ENCODE results near the gene PIBF1. TPM values are rescaled to one million over a fixed set of nuclear protein-coding genes. Genes with fewer than 3 reads are reported as not detected.
"Not testable (repeated sequence)": the region's sequence is repeated elsewhere in the genome, so short reads cannot be mapped to it uniquely, and the experiment has no call there.

The PIBF1 gene
- total RNA-seq, 1 donor from 2014 or later: 28.3 TPM

- no peak for TF ChIP-seq CTCF (IDR thresholded peaks at IDR 0.05)
- H3K4me3 ChIP-seq: no peak overlapping the region
- DNase-seq (no peak), ATAC-seq (peak; percentile 46)
- H3K27ac ChIP-seq: no peak overlapping the region
- H3K9me3 ChIP-seq: no peaks in the 10 kb centered on the region
- no peaks in the 10 kb centered on the region for H3K36me3 ChIP-seq
- intact Hi-C loops (cut with DNase I): no loop called here
- no peaks in the 10 kb centered on the region for H3K27me3 ChIP-seq
- H3K4me1 ChIP-seq: no peaks in the 10 kb centered on the region
Measured at GRCh38 chr13:73039201-73040108, 257.5 kb downstream of the PIBF1 start.

- ATAC-seq (no peak), DNase-seq (no peak)
- H3K27me3 ChIP-seq: no peaks in the 10 kb centered on the region
- H3K4me1 ChIP-seq: no peaks in the 10 kb centered on the region
- intact Hi-C loops (cut with DNase I): no loop called here
- no peak overlapping the region for H3K27ac ChIP-seq
- no peak for TF ChIP-seq CTCF (IDR thresholded peaks at IDR 0.05)
- no peaks in the 10 kb centered on the region for H3K36me3 ChIP-seq
- H3K9me3 ChIP-seq: no peaks in the 10 kb centered on the region
- no peak overlapping the region for H3K4me3 ChIP-seq
Measured at GRCh38 chr13:73040484-73040883, 258.6 kb downstream of the PIBF1 start.

- no peaks in the 10 kb centered on the region for H3K4me1 ChIP-seq
- H3K9me3 ChIP-seq: no peaks in the 10 kb centered on the region
- H3K27ac ChIP-seq: no peak overlapping the region
- no peaks in the 10 kb centered on the region for H3K36me3 ChIP-seq
- intact Hi-C loops (cut with DNase I): no loop called here
- ATAC-seq: no peak
- H3K4me3 ChIP-seq: no peak overlapping the region
- TF ChIP-seq CTCF (IDR thresholded peaks at IDR 0.05): no peak
- DNase-seq: no peak
- H3K27me3 ChIP-seq: no peaks in the 10 kb centered on the region
Measured at GRCh38 chr13:73040968-73041596, 259.1 kb downstream of the PIBF1 start.

- no peaks in the 10 kb centered on the region for H3K27me3 ChIP-seq
- no peaks in the 10 kb centered on the region for H3K9me3 ChIP-seq
- no peaks in the 10 kb centered on the region for H3K4me1 ChIP-seq
- ATAC-seq (no peak), DNase-seq (no peak)
- no peaks in the 10 kb centered on the region for H3K36me3 ChIP-seq
- no peak overlapping the region for H3K4me3 ChIP-seq
- TF ChIP-seq CTCF (IDR thresholded peaks at IDR 0.05): no peak
- H3K27ac ChIP-seq: no peak overlapping the region
- intact Hi-C loops (cut with DNase I): no loop called here
Measured at GRCh38 chr13:73045031-73045430, 263.1 kb downstream of the PIBF1 start.

- H3K27me3 ChIP-seq; H3K36me3 ChIP-seq; H3K4me1 ChIP-seq; ATAC-seq; H3K4me3 ChIP-seq; H3K27ac ChIP-seq; H3K9me3 ChIP-seq; intact Hi-C loops (cut with DNase I); DNase-seq: not testable (repeated sequence)
Measured at GRCh38 chr13:73048615-73049014, 266.7 kb downstream of the PIBF1 start.

GRCh38 chr13:73054712-73055111 is 272.8 kb downstream of the PIBF1 start:
- Histone ChIP-seq H3K27me3 (peaks cover 26% of the 10 kb centered on the region), H3K36me3 (no peaks in the 10 kb centered on the region), H3K27ac (no peak overlapping the region), H3K4me1 (peaks cover 5% of the 10 kb centered on the region), H3K4me3 (no peak overlapping the region), H3K9me3 (no peaks in the 10 kb centered on the region)
- no peak for TF ChIP-seq CTCF (IDR thresholded peaks at IDR 0.05)
- DNase-seq (no peak), ATAC-seq (no peak)
- intact Hi-C loops (cut with DNase I): no loop called here

Measured in upper lobe of right lung (tissue), 1 donor.